ENCODE data around the gene PON1. TPM values are rescaled to one million over a fixed set of nuclear protein-coding genes. Genes with fewer than 3 reads are reported as not detected.

Gene PON1
- polyA plus RNA-seq, 1 of the 3 experiments (the other 2 are of a cell fraction): not detected

GRCh38 chr7:95367606-95368005 is 43.3 kb upstream of the PON1 start:
- no peaks in the 10 kb centered on the region for H4K20me1 ChIP-seq (ENCODE audit: insufficient read depth)
- no peaks in the 10 kb centered on the region for H3F3A ChIP-seq (replicated peaks; ENCODE audit: insufficient read depth)
- H3K4me3 ChIP-seq (ENCODE audit: low read depth in 2 of 2, low read length in 1 of 2): no peak overlapping the region
- ChIA-PET CTCF (interaction anchor here (1.5 kb wide), 1 partner anchor 109 kb away, joined by 4 read pairs; no protein-coding TSS in a partner anchor), POLR2A (no interaction called here)
- no peak overlapping the region for H3K4me2 ChIP-seq
- TF ChIP-seq JUND (IDR thresholded peaks at IDR 0.05) (no peak), CHD2 (IDR thresholded peaks at IDR 0.05; ENCODE audit: low read length, partially characterized antibody) (no peak), GABPA (IDR thresholded peaks at IDR 0.05; ENCODE audit: low read depth) (no peak), PBX3 (IDR thresholded peaks at IDR 0.05) (no peak), FOXJ3 (CRISPR knock-in tag; IDR thresholded peaks at IDR 0.05) (no peak), RCOR1 (IDR thresholded peaks at IDR 0.05; ENCODE audit: low read length) (no peak), NRF1 (IDR thresholded peaks at IDR 0.05; ENCODE audit: low read depth, low read length) (no peak), EP300 (IDR thresholded peaks at IDR 0.05; ENCODE audit: borderline replicate concordance in 1 of 2, low read depth in 1 of 2, low read length in 1 of 2) (no peak), USF1 (IDR thresholded peaks at IDR 0.05; ENCODE audit: borderline replicate concordance, low read depth) (no peak), RFX5 (IDR thresholded peaks at IDR 0.05; ENCODE audit: low read length) (no peak), TEAD4 (IDR thresholded peaks at IDR 0.05; ENCODE audit: borderline replicate concordance, insufficient read depth) (no peak), USF2 (IDR thresholded peaks at IDR 0.05; ENCODE audit: borderline replicate concordance, low read depth, low read length) (no peak)
- no peaks in the 10 kb centered on the region for H3K4me1 ChIP-seq (ENCODE audit: control insufficient read depth in 1 of 2, insufficient read depth in 2 of 2, low read depth in 1 of 2, low read length in 1 of 2)
- H3K9ac ChIP-seq: no peak overlapping the region
- H3K9me3 ChIP-seq: no peaks in the 10 kb centered on the region
- DNase-seq: no peak
- H3K36me3 ChIP-seq (replicated peaks in 1 of 2; ENCODE audit: control insufficient read depth in 1 of 2, insufficient read depth in 2 of 2, low read length in 1 of 2): no peaks in the 10 kb centered on the region
- H3K27me3 ChIP-seq (ENCODE audit: insufficient read depth): no peaks in the 10 kb centered on the region; the same call in 1 of the 2 replicates
- WGBS (ENCODE audit: low lambda C conversion rate): 31% methylated on average over 1 of the region's 1 CpG
- no peak overlapping the region for H2AFZ ChIP-seq (ENCODE audit: low read depth)
- H3K27ac ChIP-seq (ENCODE audit: low read depth in 2 of 2, low read length in 1 of 2): no peak overlapping the region
- H3K79me2 ChIP-seq (ENCODE audit: insufficient read depth): no peaks in the 10 kb centered on the region
- H3K9me2 ChIP-seq: no peaks in the 10 kb centered on the region

- Histone ChIP-seq H3K9me2 (no peaks in the 10 kb centered on the region), H3K9me3 (no peaks in the 10 kb centered on the region), H3K27ac (ENCODE audit: low read depth in 2 of 2, low read length in 1 of 2) (no peak overlapping the region), H3K9ac (no peak overlapping the region), H3K27me3 (ENCODE audit: insufficient read depth) (no peaks in the 10 kb centered on the region; the same call in 1 of the 2 replicates), H3K4me1 (ENCODE audit: control insufficient read depth in 1 of 2, insufficient read depth in 2 of 2, low read depth in 1 of 2, low read length in 1 of 2) (no peaks in the 10 kb centered on the region), H3K4me3 (ENCODE audit: low read depth in 2 of 2, low read length in 1 of 2) (no peak overlapping the region), H2AFZ (ENCODE audit: low read depth) (no peak overlapping the region), H3K79me2 (ENCODE audit: insufficient read depth) (no peaks in the 10 kb centered on the region), H3F3A (replicated peaks; ENCODE audit: insufficient read depth) (no peaks in the 10 kb centered on the region), H3K36me3 (replicated peaks in 1 of 2; ENCODE audit: control insufficient read depth in 1 of 2, insufficient read depth in 2 of 2, low read length in 1 of 2) (no peaks in the 10 kb centered on the region), H4K20me1 (ENCODE audit: insufficient read depth) (no peaks in the 10 kb centered on the region), H3K4me2 (no peak overlapping the region)
- no peak for DNase-seq
- ChIA-PET POLR2A (no interaction called here), CTCF (interaction anchor here (1.2 kb wide), 1 partner anchor 24 kb away, joined by 3 read pairs; no protein-coding TSS in a partner anchor)
- TF ChIP-seq TEAD4 (IDR thresholded peaks at IDR 0.05; ENCODE audit: borderline replicate concordance, insufficient read depth): no peak
- TF ChIP-seq MAX (IDR thresholded peaks at IDR 0.05; ENCODE audit: low read depth): no peak
- no peak for TF ChIP-seq USF1 (IDR thresholded peaks at IDR 0.05; ENCODE audit: borderline replicate concordance, low read depth)
- TF ChIP-seq FOXM1 (IDR thresholded peaks at IDR 0.05; ENCODE audit: low read depth): no peak
- no peak for TF ChIP-seq CHD2 (IDR thresholded peaks at IDR 0.05; ENCODE audit: low read length, partially characterized antibody)
- TF ChIP-seq REST (IDR thresholded peaks at IDR 0.05; ENCODE audit: low read depth, low read length): no peak
- WGBS (ENCODE audit: low lambda C conversion rate): 38% methylated on average over 1 of the region's 1 CpG
Observed at GRCh38 chr7:95365151-95365550, 40.8 kb upstream of the PON1 start.

Data from SK-N-SH (cell line).